Spleen (tissue), 7 donors: ENCODE data around the gene ATP10A.
A peak's percentile ranks its signal among the peaks of the same experiment; 100 is the strongest.

Experiments
- CTCF ChIP-seq, 11 experiments: fragments of 200-600 bp in 7 of 11; fragments of 450-650 bp in 4 of 11; sonication (generic) in 4 of 11; IDR thresholded peaks in 8 of 11; conservative IDR thresholded peaks in 3 of 11; 1 replicate in 7 of 11; 2 replicates in 4 of 11; pipeline versions ENCODE4 v1.4.0 to v1.8.0; 2016 to 2021; ENCODE audit warnings: antibody characterized with exemption in 11 of 11, inconsistent platforms in 4 of 11, mild to moderate bottlenecking in 1 of 11
- POLR2AphosphoS5 ChIP-seq, 3 donors: sonication (generic); formaldehyde crosslinking; IDR thresholded peaks; one replicate each; pipeline ENCODE4 v1.5.1; 2017; ENCODE audit warnings: antibody characterized with exemption in 3 of 3
- donor health status: DM: no; HTN: no; CAD: no; lungs with moderate emphysema.
- donor health status: DM: no; HTN: no; CAD: no.
- donor health status: DM: no; HTN: no; CAD: no.

GRCh38 chr15:25682340-25682739, 180.8 kb downstream of the ATP10A start:
- TF ChIP-seq POLR2AphosphoS5 (IDR thresholded peaks at IDR 0.05) (peak in 1 of 3 donors; percentile 46), CTCF (IDR thresholded peaks at IDR 0.05 in 8 of 11, conservative IDR thresholded peaks at IDR 0.05 in 3 of 11) (no peak)
